Neural cell (in vitro differentiated cells): ENCODE data around the gene ISYNA1. TPM values are rescaled to one million over a fixed set of nuclear protein-coding genes. Genes with fewer than 3 reads are reported as not detected.

Experiments used
- H2AFZ ChIP-seq: fragments of 200-600, 300-800 bp; sonication (generic), shearing (Covaris generic); 2 replicates; pipeline ENCODE4 v1.6.0; 2014; ENCODE audit warnings: low read depth, mild to moderate bottlenecking, antibody characterized with exemption, low read length, moderate library complexity
- H3F3A ChIP-seq: fragments of 200-600 bp; shearing (Covaris generic); 2 replicates; pipeline ENCODE4 v1.6.1; 2016; ENCODE audit warnings: mild to moderate bottlenecking, moderate library complexity, mixed read lengths, antibody characterized with exemption, low read length; ENCODE audit not compliant: insufficient read depth, poor library complexity, severe bottlenecking
- H3K27ac ChIP-seq: fragments of 200-600, 300-800 bp; sonication (generic), shearing (Covaris generic); 2 replicates; pipeline ENCODE4 v1.5.1; 2014; ENCODE audit warnings: mild to moderate bottlenecking, low read length, moderate library complexity
- H3K27me3 ChIP-seq: fragments of 300-800, 200-600 bp; sonication (generic), shearing (Covaris generic); 2 replicates; pipeline ENCODE4 v1.6.0; 2014; ENCODE audit warnings: mild to moderate bottlenecking, low read depth, low read length, moderate library complexity; ENCODE audit not compliant: insufficient read depth
- H3K36me3 ChIP-seq: fragments of 300-800, 200-600 bp; sonication (generic), shearing (Covaris generic); 2 replicates; pipeline ENCODE4 v1.5.1; 2014; ENCODE audit warnings: mild to moderate bottlenecking, antibody characterized with exemption, low read length, moderate library complexity; ENCODE audit not compliant: insufficient read depth
- H3K4me2 ChIP-seq: fragments of 300-800, 200-600 bp; sonication (generic), shearing (Covaris generic); 2 replicates; pipeline ENCODE4 v1.6.0; 2014; ENCODE audit warnings: mild to moderate bottlenecking, low read length
- H3K4me3 ChIP-seq: fragments of 300-800, 200-600 bp; sonication (generic), shearing (Covaris generic); 2 replicates; pipeline ENCODE4 v1.5.1; 2014; ENCODE audit warnings: mild to moderate bottlenecking, low read length, moderate library complexity
- H3K79me2 ChIP-seq: fragments of 200-600 bp; shearing (Covaris generic); replicated peaks from 2 replicates; pipeline ENCODE4 v1.6.0; 2014; ENCODE audit warnings: mild to moderate bottlenecking, low read length, moderate library complexity; ENCODE audit not compliant: insufficient read depth
- H3K9ac ChIP-seq: fragments of 300-800, 200-600 bp; sonication (generic), shearing (Covaris generic); 2 replicates; pipeline ENCODE4 v1.6.1; 2016; ENCODE audit warnings: mild to moderate bottlenecking, low read length, mixed read lengths
- H3K9me2 ChIP-seq: fragments of 200-600 bp; shearing (Covaris generic); 2 replicates; pipeline ENCODE4 v1.6.1; 2016; ENCODE audit warnings: mild to moderate bottlenecking, low read length, mixed read lengths; ENCODE audit not compliant: insufficient read depth
- H3K9me3 ChIP-seq: fragments of 200-600, 300-800 bp; sonication (generic), shearing (Covaris generic); 2 replicates; pipeline ENCODE4 v1.6.1; 2016; ENCODE audit warnings: mild to moderate bottlenecking, mixed run types, low read length, moderate library complexity, mixed read lengths
- H4K20me1 ChIP-seq: fragments of 200-600 bp; shearing (Covaris generic); 2 replicates; pipeline ENCODE4 v1.6.1; 2016; ENCODE audit warnings: mild to moderate bottlenecking, mixed run types; ENCODE audit not compliant: insufficient read depth
- CTCF ChIP-seq: fragments of 450-650 bp; IDR thresholded peaks from 2 replicates; pipeline ENCODE4 v1.5.1; 2014; ENCODE audit warnings: antibody characterized with exemption, mild to moderate bottlenecking, moderate library complexity; ENCODE audit not compliant: poor library complexity, severe bottlenecking
- EP300 ChIP-seq: fragments of 450-650 bp; conservative IDR thresholded peaks from 2 replicates; pipeline ENCODE4 v1.6.1; 2014; ENCODE audit warnings: antibody characterized with exemption, mild to moderate bottlenecking, moderate library complexity; ENCODE audit not compliant: poor library complexity, severe bottlenecking
- EZH2 ChIP-seq: fragments of 200-600, 300-800 bp; shearing (Covaris generic), sonication (generic); IDR thresholded peaks from 2 replicates; pipeline ENCODE4 v1.6.1; 2014; ENCODE audit warnings: antibody characterized with exemption, low read length, borderline replicate concordance, mild to moderate bottlenecking; ENCODE audit not compliant: insufficient read depth, poor library complexity, severe bottlenecking
- MXI1 ChIP-seq: fragments of 450-650 bp; conservative IDR thresholded peaks from 2 replicates; pipeline ENCODE4 v1.6.1; 2014; ENCODE audit warnings: antibody characterized with exemption, mild to moderate bottlenecking; ENCODE audit not compliant: poor library complexity, severe bottlenecking
- POLR2AphosphoS5 ChIP-seq: IDR thresholded peaks from 2 replicates; pipeline ENCODE4 v1.6.1; 2012
- RAD21 ChIP-seq: fragments of 450-650 bp; conservative IDR thresholded peaks from 2 replicates; pipeline ENCODE4 v1.6.1; 2014; ENCODE audit warnings: antibody characterized with exemption, mild to moderate bottlenecking, moderate library complexity
- SMC3 ChIP-seq: fragments of 450-650 bp; conservative IDR thresholded peaks from 2 replicates; pipeline ENCODE4 v1.6.1; 2014; ENCODE audit warnings: antibody characterized with exemption, mild to moderate bottlenecking, moderate library complexity; ENCODE audit not compliant: poor library complexity
- TAF1 ChIP-seq: IDR thresholded peaks from 2 replicates; pipeline ENCODE4 v1.6.1; 2012; ENCODE audit warnings: low read depth
- polyA plus RNA-seq: library from polyadenylated mRNA; depleted of rRNA; stranded (reverse); fragments of >200 nt; gene quantifications from 2 replicates; pipeline ENCODE4 v1.2.3, GENCODE V29; 2014
- TF ChIP-seq, protein P1 (sequence below): IDR thresholded peaks from 2 replicates; pipeline ENCODE4 v1.6.1; 2012; ENCODE audit warnings: borderline replicate concordance

Gene ISYNA1
- polyA plus RNA-seq, 1 donor from 2014 or later: 123 TPM

DNA sequence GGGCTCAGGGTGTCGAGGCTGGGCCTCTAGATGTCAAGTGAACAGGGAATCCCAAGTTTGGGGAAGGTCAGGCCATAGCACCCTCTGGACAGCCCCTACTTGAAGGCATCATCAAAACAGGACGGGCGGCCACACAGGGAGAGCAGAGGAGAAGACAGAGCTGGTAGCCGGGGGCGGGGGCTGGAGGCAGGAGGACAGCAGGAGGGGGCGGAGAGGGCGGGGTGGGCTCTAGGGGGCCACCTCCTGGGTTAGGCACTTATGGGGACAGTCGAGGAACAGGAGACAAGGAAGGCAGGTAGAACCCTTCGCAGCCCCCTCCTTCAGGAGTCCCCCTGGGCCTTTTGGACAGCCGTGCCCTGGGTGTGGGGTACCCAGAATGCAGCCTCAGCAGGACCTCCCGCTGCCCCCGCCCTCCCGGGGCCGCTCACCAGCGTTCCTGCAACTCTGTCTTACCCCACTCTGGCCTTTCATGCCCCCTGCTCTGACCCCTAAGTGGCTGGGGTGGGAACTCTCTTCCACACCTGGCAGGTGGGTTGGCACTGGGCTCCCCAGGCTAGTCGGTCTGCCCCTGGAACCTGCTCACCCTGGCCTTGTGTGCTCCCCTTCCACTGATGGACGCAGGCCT, 12.9 kb downstream of the ISYNA1 start:
- Histone ChIP-seq H3F3A (no peaks in the 10 kb centered on the region), H3K9me3 (no peaks in the 10 kb centered on the region), H3K79me2 (peaks cover 28% of the 10 kb centered on the region), H4K20me1 (no peaks in the 10 kb centered on the region), H3K4me2 (no peak overlapping the region), H3K36me3 (no peaks in the 10 kb centered on the region), H3K27ac (no peak overlapping the region), H3K9me2 (no peaks in the 10 kb centered on the region), H3K27me3 (no peaks in the 10 kb centered on the region), H3K4me3 (no peak overlapping the region), H3K9ac (no peak overlapping the region), H2AFZ (no peak overlapping the region)
- TF ChIP-seq, protein P1, sequence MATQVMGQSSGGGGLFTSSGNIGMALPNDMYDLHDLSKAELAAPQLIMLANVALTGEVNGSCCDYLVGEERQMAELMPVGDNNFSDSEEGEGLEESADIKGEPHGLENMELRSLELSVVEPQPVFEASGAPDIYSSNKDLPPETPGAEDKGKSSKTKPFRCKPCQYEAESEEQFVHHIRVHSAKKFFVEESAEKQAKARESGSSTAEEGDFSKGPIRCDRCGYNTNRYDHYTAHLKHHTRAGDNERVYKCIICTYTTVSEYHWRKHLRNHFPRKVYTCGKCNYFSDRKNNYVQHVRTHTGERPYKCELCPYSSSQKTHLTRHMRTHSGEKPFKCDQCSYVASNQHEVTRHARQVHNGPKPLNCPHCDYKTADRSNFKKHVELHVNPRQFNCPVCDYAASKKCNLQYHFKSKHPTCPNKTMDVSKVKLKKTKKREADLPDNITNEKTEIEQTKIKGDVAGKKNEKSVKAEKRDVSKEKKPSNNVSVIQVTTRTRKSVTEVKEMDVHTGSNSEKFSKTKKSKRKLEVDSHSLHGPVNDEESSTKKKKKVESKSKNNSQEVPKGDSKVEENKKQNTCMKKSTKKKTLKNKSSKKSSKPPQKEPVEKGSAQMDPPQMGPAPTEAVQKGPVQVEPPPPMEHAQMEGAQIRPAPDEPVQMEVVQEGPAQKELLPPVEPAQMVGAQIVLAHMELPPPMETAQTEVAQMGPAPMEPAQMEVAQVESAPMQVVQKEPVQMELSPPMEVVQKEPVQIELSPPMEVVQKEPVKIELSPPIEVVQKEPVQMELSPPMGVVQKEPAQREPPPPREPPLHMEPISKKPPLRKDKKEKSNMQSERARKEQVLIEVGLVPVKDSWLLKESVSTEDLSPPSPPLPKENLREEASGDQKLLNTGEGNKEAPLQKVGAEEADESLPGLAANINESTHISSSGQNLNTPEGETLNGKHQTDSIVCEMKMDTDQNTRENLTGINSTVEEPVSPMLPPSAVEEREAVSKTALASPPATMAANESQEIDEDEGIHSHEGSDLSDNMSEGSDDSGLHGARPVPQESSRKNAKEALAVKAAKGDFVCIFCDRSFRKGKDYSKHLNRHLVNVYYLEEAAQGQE: no peak
- TF ChIP-seq MXI1 (no peak), RAD21 (no peak), POLR2AphosphoS5 (no peak), SMC3 (no peak), CTCF (no peak), TAF1 (no peak)

DNA sequence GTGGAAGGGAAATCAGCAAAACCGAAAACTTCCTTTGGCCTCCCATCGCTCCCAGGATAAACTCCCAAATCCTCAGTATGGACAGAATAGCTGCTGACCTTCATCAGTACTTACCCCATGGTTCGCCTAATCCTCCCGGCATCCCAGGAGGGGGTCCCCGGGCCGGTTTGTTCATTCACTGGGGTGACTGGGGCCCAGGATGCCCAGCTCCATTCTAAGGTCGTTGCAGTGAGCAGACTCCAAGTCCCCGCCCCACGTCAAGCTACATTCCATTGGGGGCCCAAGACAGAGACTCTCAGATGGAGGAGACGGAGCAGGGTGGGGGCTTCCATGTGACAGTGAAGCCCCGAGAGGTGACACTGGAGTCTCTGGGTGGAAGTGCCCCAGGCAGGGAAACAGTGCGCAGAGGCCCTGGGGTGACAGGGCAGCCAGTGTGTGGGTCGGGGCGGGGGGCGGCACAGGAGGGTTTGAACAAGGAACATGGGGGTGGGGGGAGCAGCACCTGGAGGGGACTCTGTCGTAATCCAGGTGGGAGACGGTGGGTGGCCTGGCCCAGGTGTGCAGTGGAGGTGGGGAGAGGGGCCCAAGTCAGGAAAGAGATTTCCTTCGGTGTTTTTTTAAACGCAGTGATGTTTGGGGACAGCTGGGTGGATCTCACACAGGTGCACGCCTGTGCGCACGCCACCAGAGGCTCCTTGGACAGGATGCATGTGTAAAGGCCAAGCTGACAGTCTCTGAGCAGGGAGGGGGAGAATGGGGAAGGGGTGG, 13.6 kb downstream of the ISYNA1 start:
- H4K20me1 ChIP-seq: no peaks in the 10 kb centered on the region

More for the DNA sequence above, 13.6 kb downstream of the ISYNA1 start:
- Histone ChIP-seq H3F3A (no peaks in the 10 kb centered on the region), H3K9ac (no peak overlapping the region), H2AFZ (no peak overlapping the region), H3K79me2 (peaks cover 30% of the 10 kb centered on the region), H3K9me2 (no peaks in the 10 kb centered on the region), H3K4me2 (no peak overlapping the region), H3K36me3 (no peaks in the 10 kb centered on the region), H3K27ac (no peak overlapping the region), H3K27me3 (no peaks in the 10 kb centered on the region), H3K4me3 (no peak overlapping the region), H3K9me3 (no peaks in the 10 kb centered on the region)
- TF ChIP-seq EZH2 (no peak), TAF1 (no peak), EP300 (no peak), MXI1 (no peak), POLR2AphosphoS5 (no peak), RAD21 (no peak), SMC3 (no peak)
- TF ChIP-seq, protein P1: no peak
